Kidney epithelial cell (primary cell): ENCODE results near the gene GNB5. TPM values are rescaled to one million over a fixed set of nuclear protein-coding genes. Genes with fewer than 3 reads are reported as not detected.

Experiments
- DNase-seq: peaks from one replicate; pipeline ENCODE4 v3.0.0-alpha.2; 2010; ENCODE audit warnings: low read depth
- H3K27me3 ChIP-seq: 2 replicates; pipeline ENCODE4 v1.6.0; 2011; ENCODE audit warnings: low read length; ENCODE audit not compliant: control insufficient read depth, insufficient read depth
- H3K36me3 ChIP-seq: 2 replicates; pipeline ENCODE4 v1.5.1; 2011; ENCODE audit warnings: low read length; ENCODE audit not compliant: control insufficient read depth, insufficient read depth
- H3K4me3 ChIP-seq: 2 replicates; pipeline ENCODE4 v1.5.1; 2011; ENCODE audit warnings: low read depth, mild to moderate bottlenecking, control low read depth, low read length
- CTCF ChIP-seq: IDR thresholded peaks from 2 replicates; pipeline ENCODE4 v1.5.1; 2011; ENCODE audit warnings: mild to moderate bottlenecking, moderate library complexity, low read length, control low read depth, inconsistent platforms; ENCODE audit not compliant: insufficient read depth, poor library complexity, severe bottlenecking
- total RNA-seq: library from RNA; depleted of rRNA; stranded (reverse); fragments of >200 nt; gene quantifications from 2 replicates; pipeline ENCODE4 v1.2.3, GENCODE V29; 2015

GNB5 gene
- total RNA-seq, 1 donor from 2014 or later = 46.7 TPM

- no peak for TF ChIP-seq CTCF
- DNase-seq = no peak
- H3K4me3 ChIP-seq = no peak overlapping the region
- H3K27me3 ChIP-seq = no peaks in the 10 kb centered on the region
- H3K36me3 ChIP-seq = peaks cover 1% of the 10 kb centered on the region
These were observed 36.0 kb downstream of the GNB5 start for GRCh38 chr15:52154896-52155865.

- no peak for TF ChIP-seq CTCF
- DNase-seq = no peak
These were observed 37.0 kb downstream of the GNB5 start for GRCh38 chr15:52153900-52154895.

GRCh38 chr15:52151353-52151752 is 39.8 kb downstream of the GNB5 start:
- peaks cover 2% of the 10 kb centered on the region for H3K36me3 ChIP-seq
- no peak overlapping the region for H3K4me3 ChIP-seq
- DNase-seq = no peak
- TF ChIP-seq CTCF = no peak
- no peaks in the 10 kb centered on the region for H3K27me3 ChIP-seq

More at GRCh38 chr15:52153900-52154895, 37.0 kb downstream of the GNB5 start:
- peaks cover 2% of the 10 kb centered on the region for H3K36me3 ChIP-seq
- H3K27me3 ChIP-seq = no peaks in the 10 kb centered on the region
- no peak overlapping the region for H3K4me3 ChIP-seq

- no peak for TF ChIP-seq CTCF
- H3K36me3 ChIP-seq = peaks cover 2% of the 10 kb centered on the region
These were observed 40.3 kb downstream of the GNB5 start for GRCh38 chr15:52150871-52151270.

GRCh38 chr15:52150043-52150825 is 41.0 kb downstream of the GNB5 start:
- no peak for DNase-seq
- Histone ChIP-seq H3K36me3 (peaks cover 2% of the 10 kb centered on the region), H3K4me3 (no peak overlapping the region), H3K27me3 (no peaks in the 10 kb centered on the region)
- TF ChIP-seq CTCF = no peak

More at GRCh38 chr15:52150871-52151270, 40.3 kb downstream of the GNB5 start:
- Histone ChIP-seq H3K27me3 (no peaks in the 10 kb centered on the region), H3K4me3 (no peak overlapping the region)
- no peak for DNase-seq
